NCI-H2227 treated with DMSO at 0.1 percent for 48 hours (cell line): ENCODE results near the gene CTDSPL.

Experiments used
- DNase-seq: peaks from one replicate; lab custom pipeline; 2025; lab: John Stamatoyannopoulos, UW

CTDSPL gene

GRCh38 chr3:37943631-37944314 is 82.1 kb downstream of the CTDSPL start:
- no peak for DNase-seq

- no peak for DNase-seq
Measured at GRCh38 chr3:37944391-37944842, 82.7 kb downstream of the CTDSPL start.

GRCh38 chr3:37945156-37945806 is 83.6 kb downstream of the CTDSPL start:
- no peak for DNase-seq

GRCh38 chr3:37945807-37946530 is 84.3 kb downstream of the CTDSPL start:
- no peak for DNase-seq

- DNase-seq: no peak
Measured at GRCh38 chr3:37946531-37946889, 84.8 kb downstream of the CTDSPL start.

GRCh38 chr3:37949866-37950265 is 88.2 kb downstream of the CTDSPL start:
- no peak for DNase-seq

- DNase-seq: no peak
Measured at GRCh38 chr3:37952564-37952963, 90.9 kb downstream of the CTDSPL start.

GRCh38 chr3:37953226-37953625 is 91.5 kb downstream of the CTDSPL start:
- DNase-seq: no peak

- no peak for DNase-seq
Measured at GRCh38 chr3:37953707-37954394, 92.2 kb downstream of the CTDSPL start.

- no peak for DNase-seq
Measured at GRCh38 chr3:37954881-37955280, 93.2 kb downstream of the CTDSPL start.

GRCh38 chr3:37955918-37956707 is 94.4 kb downstream of the CTDSPL start:
- no peak for DNase-seq

GRCh38 chr3:37956723-37957538 is 95.3 kb downstream of the CTDSPL start:
- DNase-seq: no peak

- no peak for DNase-seq
Measured at GRCh38 chr3:37957539-37957936, 95.9 kb downstream of the CTDSPL start.

GRCh38 chr3:37961622-37962431 is 100.1 kb downstream of the CTDSPL start:
- DNase-seq: no peak

- DNase-seq: no peak
Measured at GRCh38 chr3:37963016-37963415, 101.3 kb downstream of the CTDSPL start.

GRCh38 chr3:37963635-37964034 is 102.0 kb downstream of the CTDSPL start:
- no peak for DNase-seq

- DNase-seq: no peak
Measured at GRCh38 chr3:37964146-37964545, 102.5 kb downstream of the CTDSPL start.

- no peak for DNase-seq
Measured at GRCh38 chr3:37964716-37965115, 103.0 kb downstream of the CTDSPL start.

GRCh38 chr3:37967260-37967881 is 105.7 kb downstream of the CTDSPL start:
- DNase-seq: no peak

GRCh38 chr3:37968199-37968598 is 106.5 kb downstream of the CTDSPL start:
- no peak for DNase-seq
